Measurements from ENCODE around the gene PCDHGA10.
"Not testable (repeated sequence)": the region's sequence is repeated elsewhere in the genome, so short reads cannot be mapped to it uniquely, and the experiment has no call there.

The PCDHGA10 gene

GRCh38 chr5:141409598-141410306, 3.0 kb upstream of the PCDHGA10 start:
- TF ChIP-seq CTCF (IDR thresholded peaks at IDR 0.05; ENCODE audit: low read depth, low read length): no peak
- H3K4me3 ChIP-seq (replicated peaks in 1 of 2; ENCODE audit: low read depth in 2 of 2, low read length in 2 of 2): no peak overlapping the region
- no peak for DNase-seq (ENCODE audit: low read depth in 2 of 2)

- H3K4me3 ChIP-seq (replicated peaks in 1 of 2; ENCODE audit: low read depth in 2 of 2, low read length in 2 of 2): no peak overlapping the region
- no peak for DNase-seq (ENCODE audit: low read depth in 2 of 2)
- TF ChIP-seq CTCF (IDR thresholded peaks at IDR 0.05; ENCODE audit: low read depth, low read length): no peak
Observed at GRCh38 chr5:141411575-141411974, 1.2 kb upstream of the PCDHGA10 start.

- no peak for TF ChIP-seq CTCF (IDR thresholded peaks at IDR 0.05; ENCODE audit: low read depth, low read length)
- DNase-seq (ENCODE audit: low read depth in 2 of 2): no peak
- H3K4me3 ChIP-seq (replicated peaks in 1 of 2; ENCODE audit: low read depth in 2 of 2, low read length in 2 of 2): peak overlapping the region in 1 of 2 donors; percentile 44
Observed at GRCh38 chr5:141413540-141414069, 818 bp downstream of the PCDHGA10 start.

- H3K4me3 ChIP-seq (replicated peaks in 1 of 2; ENCODE audit: low read depth in 2 of 2, low read length in 2 of 2); DNase-seq (ENCODE audit: low read depth in 2 of 2): not testable (repeated sequence)
Observed at GRCh38 chr5:141414548-141415274, 1.9 kb downstream of the PCDHGA10 start.

GRCh38 chr5:141415275-141415618, 2.5 kb downstream of the PCDHGA10 start:
- not testable (repeated sequence) for DNase-seq (ENCODE audit: low read depth in 2 of 2); H3K4me3 ChIP-seq (replicated peaks in 1 of 2; ENCODE audit: low read depth in 2 of 2, low read length in 2 of 2)

- peak; percentile 86 to 88 for DNase-seq (ENCODE audit: low read depth in 2 of 2)
- H3K4me3 ChIP-seq (replicated peaks in 1 of 2; ENCODE audit: low read depth in 2 of 2, low read length in 2 of 2): peak within 1 kb of the TSS; percentile 44 to 54
- TF ChIP-seq CTCF (IDR thresholded peaks at IDR 0.05; ENCODE audit: low read depth, low read length): peak; percentile 86
Observed at GRCh38 chr5:141417494-141418172, 4.8 kb downstream of the PCDHGA10 start, which contains the start of gene PCDHGB7. Gene PCDHGB7, plus strand, starts transcription at chr5:141417677. Its CDS starts 183 bp downstream, at chr5:141417860.

- DNase-seq (ENCODE audit: low read depth in 2 of 2): no peak
- no peak overlapping the region for H3K4me3 ChIP-seq (replicated peaks in 1 of 2; ENCODE audit: low read depth in 2 of 2, low read length in 2 of 2)
- TF ChIP-seq CTCF (IDR thresholded peaks at IDR 0.05; ENCODE audit: low read depth, low read length): no peak
Observed at GRCh38 chr5:141419074-141419880, 6.5 kb downstream of the PCDHGA10 start.
